CD14-positive monocyte (primary cell): ENCODE data around the gene ORAI3. TPM values are rescaled to one million over a fixed set of nuclear protein-coding genes. Genes with fewer than 3 reads are reported as not detected.

ENCODE experiments used
- DNase-seq, 3 donors: peaks; one replicate each; pipeline ENCODE4 v3.0.0-alpha.2; 2011 to 2022
- H2AFZ ChIP-seq: 2 replicates; pipeline ENCODE4 v1.6.0; 2012; ENCODE audit warnings: mild to moderate bottlenecking, low read depth, low read length, inconsistent platforms; ENCODE audit not compliant: insufficient read depth, poor library complexity, severe bottlenecking
- H3K27ac ChIP-seq, 2 donors: 1 replicate in 1 of 2; 2 replicates in 1 of 2; pipeline ENCODE4 v1.5.1; 2012 to 2013; ENCODE audit warnings: low read length in 2 of 2, control low read depth in 1 of 2, inconsistent platforms in 1 of 2, low read depth in 1 of 2, mild to moderate bottlenecking in 1 of 2
- H3K27me3 ChIP-seq, 2 donors: one replicate each; pipeline versions ENCODE4 v1.6.0 to v1.6.1; 2011 to 2013; ENCODE audit warnings: low read length in 2 of 2; ENCODE audit not compliant: control insufficient read depth in 2 of 2, insufficient read depth in 2 of 2
- H3K36me3 ChIP-seq, 2 donors: replicated peaks in 1 of 2; 1 replicate in 1 of 2; 2 replicates in 1 of 2; pipeline versions ENCODE4 v1.5.1 to v1.6.1; 2012 to 2013; ENCODE audit warnings: low read length in 2 of 2, control low read depth in 1 of 2, inconsistent platforms in 1 of 2, mild to moderate bottlenecking in 1 of 2; ENCODE audit not compliant: insufficient read depth in 2 of 2, control insufficient read depth in 1 of 2
- H3K4me1 ChIP-seq, 2 donors: 1 replicate in 1 of 2; 2 replicates in 1 of 2; pipeline versions ENCODE4 v1.5.1 to v1.6.1; 2012 to 2013; ENCODE audit warnings: low read length in 2 of 2, control low read depth in 1 of 2, inconsistent platforms in 1 of 2, mild to moderate bottlenecking in 1 of 2, moderate library complexity in 1 of 2; ENCODE audit not compliant: insufficient read depth in 2 of 2, control insufficient read depth in 1 of 2
- H3K4me2 ChIP-seq: replicated peaks from 2 replicates; pipeline ENCODE3; 2012; ENCODE audit warnings: low read length, moderate library complexity, mild to moderate bottlenecking; ENCODE audit not compliant: poor library complexity, severe bottlenecking; ENCODE audit errors: extremely low read depth
- H3K4me3 ChIP-seq, 3 experiments: fragments of 200-600 bp in 1 of 3; sonication (generic) in 1 of 3; replicated peaks in 1 of 3; 1 replicate in 2 of 3; 2 replicates in 1 of 3; pipeline ENCODE4 v1.5.1; 2011 to 2013; ENCODE audit warnings: low read length in 3 of 3, mild to moderate bottlenecking in 3 of 3, control low read depth in 2 of 3, low read depth in 2 of 3, inconsistent platforms in 1 of 3, moderate library complexity in 1 of 3
- H3K79me2 ChIP-seq: 2 replicates; pipeline ENCODE4 v1.6.0; 2012; ENCODE audit warnings: mild to moderate bottlenecking, control low read depth, inconsistent platforms, low read length, moderate library complexity; ENCODE audit not compliant: insufficient read depth
- H3K9ac ChIP-seq: 2 replicates; pipeline ENCODE4 v1.6.0; 2017; ENCODE audit warnings: low read length, mild to moderate bottlenecking; ENCODE audit not compliant: insufficient read depth, poor library complexity, severe bottlenecking
- H3K9me3 ChIP-seq, 2 donors: replicated peaks in 1 of 2; 1 replicate in 1 of 2; 2 replicates in 1 of 2; pipeline versions ENCODE4 v1.5.1 to v1.6.1; 2012 to 2013; ENCODE audit warnings: low read length in 2 of 2, control low read depth in 1 of 2; ENCODE audit not compliant: control insufficient read depth in 1 of 2, insufficient read depth in 1 of 2
- H4K20me1 ChIP-seq: 2 replicates; pipeline ENCODE4 v1.6.0; 2012; ENCODE audit warnings: mild to moderate bottlenecking, low read length, control low read depth, moderate library complexity; ENCODE audit not compliant: insufficient read depth
- H3K27ac Mint-ChIP-seq, 7 donors: one replicate each; pipeline ENCODE4 v1.8.0; 2020; ENCODE audit warnings: mild to moderate bottlenecking in 7 of 7, mixed read lengths in 7 of 7, moderate library complexity in 6 of 7, inconsistent platforms in 2 of 7
- H3K27me3 Mint-ChIP-seq, 3 donors: one replicate each; pipeline ENCODE4 v1.8.0; 2021 to 2022; ENCODE audit warnings: low read depth in 3 of 3, mild to moderate bottlenecking in 3 of 3, mixed read lengths in 3 of 3, moderate library complexity in 3 of 3, inconsistent platforms in 1 of 3
- H3K36me3 Mint-ChIP-seq, 2 donors: one replicate each; pipeline ENCODE4 v1.8.0; 2020; ENCODE audit warnings: mixed read lengths in 2 of 2, inconsistent platforms in 1 of 2, mild to moderate bottlenecking in 1 of 2
- H3K4me1 Mint-ChIP-seq: one replicate; pipeline ENCODE4 v1.8.0; 2020; ENCODE audit warnings: mild to moderate bottlenecking, mixed read lengths
- H3K4me3 Mint-ChIP-seq, 2 donors: one replicate each; pipeline ENCODE4 v1.8.0; 2020; ENCODE audit warnings: mild to moderate bottlenecking in 2 of 2, mixed read lengths in 2 of 2, moderate library complexity in 1 of 2
- H3K9me3 Mint-ChIP-seq, 7 donors: one replicate each; pipeline ENCODE4 v1.8.0; 2020 to 2022; ENCODE audit warnings: mixed read lengths in 7 of 7, mild to moderate bottlenecking in 6 of 7, moderate library complexity in 6 of 7, inconsistent platforms in 2 of 7
- WGBS: methylation state at CpG from one replicate; pipeline ENCODE4 v1.1.5; 2013; ENCODE audit warnings: missing lambda C conversion rate; ENCODE audit not compliant: insufficient coverage; 5-methylcytosine and 5-hydroxymethylcytosine counted together
- intact Hi-C, 2 donors: fragments of 100-400 bp; cut with micrococcal nuclease; formaldehyde crosslinking; loops; one replicate each; pipeline versions ENCODE4 v1.15.0 to v1.15.1; 2023
- polyA plus RNA-seq, 3 donors: library from polyadenylated mRNA; depleted of rRNA in 1 of 3; unstranded in 2 of 3; stranded (reverse) in 1 of 3; fragments of 300-500 nt in 2 of 3; fragments of >200 nt in 1 of 3; fragmentation: Illumina TruSeq in 2 of 3; gene quantifications; 1 replicate in 2 of 3; 2 replicates in 1 of 3; pipeline ENCODE4 v1.2.3, GENCODE V29; 2012 to 2021
- TF ChIP-seq, protein P1 (sequence below): fragments of 200-600 bp; IDR thresholded peaks from one replicate; pipeline ENCODE4 v1.8.0; 2022; ENCODE audit warnings: antibody characterized with exemption, mild to moderate bottlenecking

The ORAI3 gene
- polyA plus RNA-seq, 3 donors, result 34.3 to 80.3 (median 76.8) TPM

DNA sequence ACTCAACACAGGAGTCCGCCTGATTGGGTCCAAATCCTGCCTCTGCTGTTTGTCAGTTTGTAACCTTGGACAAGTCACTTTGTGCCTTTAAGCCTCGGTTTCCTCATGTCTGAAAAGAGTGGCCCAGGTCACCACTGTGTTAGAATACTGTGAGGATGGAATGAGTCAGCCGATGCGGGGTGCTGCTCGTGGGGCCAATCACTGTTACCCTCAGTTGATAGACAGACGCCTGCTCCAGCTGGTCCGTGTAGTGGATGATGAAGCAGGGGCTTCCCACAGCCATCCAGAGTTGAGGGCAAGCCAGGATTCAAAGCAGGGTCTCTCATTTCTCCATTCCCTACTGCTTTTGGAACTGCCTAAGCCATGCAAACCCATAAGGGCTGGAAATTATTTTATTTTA lies 19.7 kb upstream of the ORAI3 start:
- H3K4me3 ChIP-seq, result no peak overlapping the region
- Mint-ChIP-seq H3K4me1 (peaks cover 15% of the 10 kb centered on the region), H3K36me3 (peaks cover 33 to 59% of the 10 kb centered on the region in 2 donors), H3K27ac (peak overlapping the region in 1 of 7 donors; percentile 42), H3K27me3 (no peaks in the 10 kb centered on the region), H3K4me3 (no peak overlapping the region), H3K9me3 (peaks cover 0 to 2% (median 0%) of the 10 kb centered on the region in 7 donors)
- H3K9me3 ChIP-seq, result no peaks in the 10 kb centered on the region
- no peak overlapping the region for H3K27ac ChIP-seq
- no peaks in the 10 kb centered on the region for H4K20me1 ChIP-seq
- H3K4me2 ChIP-seq, result no peak overlapping the region
- WGBS, result 96% methylated on average over 4 of the region's 7 CpGs
- intact Hi-C loops, result loop anchor here in 1 of 2 donors (10.0 kb wide), 2 partner anchors 164 to 274 kb away; partner anchors contain the start of genes CFAP119, FBRS, PRR14 and RNF40
- H3K9ac ChIP-seq, result no peak overlapping the region
- no peak overlapping the region for H2AFZ ChIP-seq
- H3K79me2 ChIP-seq, result no peaks in the 10 kb centered on the region
- H3K36me3 ChIP-seq, result peaks cover 23 to 58% of the 10 kb centered on the region in 2 donors
- peaks cover 4 to 6% of the 10 kb centered on the region in 2 donors for H3K4me1 ChIP-seq
- TF ChIP-seq, protein P1, sequence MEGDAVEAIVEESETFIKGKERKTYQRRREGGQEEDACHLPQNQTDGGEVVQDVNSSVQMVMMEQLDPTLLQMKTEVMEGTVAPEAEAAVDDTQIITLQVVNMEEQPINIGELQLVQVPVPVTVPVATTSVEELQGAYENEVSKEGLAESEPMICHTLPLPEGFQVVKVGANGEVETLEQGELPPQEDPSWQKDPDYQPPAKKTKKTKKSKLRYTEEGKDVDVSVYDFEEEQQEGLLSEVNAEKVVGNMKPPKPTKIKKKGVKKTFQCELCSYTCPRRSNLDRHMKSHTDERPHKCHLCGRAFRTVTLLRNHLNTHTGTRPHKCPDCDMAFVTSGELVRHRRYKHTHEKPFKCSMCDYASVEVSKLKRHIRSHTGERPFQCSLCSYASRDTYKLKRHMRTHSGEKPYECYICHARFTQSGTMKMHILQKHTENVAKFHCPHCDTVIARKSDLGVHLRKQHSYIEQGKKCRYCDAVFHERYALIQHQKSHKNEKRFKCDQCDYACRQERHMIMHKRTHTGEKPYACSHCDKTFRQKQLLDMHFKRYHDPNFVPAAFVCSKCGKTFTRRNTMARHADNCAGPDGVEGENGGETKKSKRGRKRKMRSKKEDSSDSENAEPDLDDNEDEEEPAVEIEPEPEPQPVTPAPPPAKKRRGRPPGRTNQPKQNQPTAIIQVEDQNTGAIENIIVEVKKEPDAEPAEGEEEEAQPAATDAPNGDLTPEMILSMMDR, result no peak
- no peak for DNase-seq
- no peaks in the 10 kb centered on the region for H3K27me3 ChIP-seq

DNA sequence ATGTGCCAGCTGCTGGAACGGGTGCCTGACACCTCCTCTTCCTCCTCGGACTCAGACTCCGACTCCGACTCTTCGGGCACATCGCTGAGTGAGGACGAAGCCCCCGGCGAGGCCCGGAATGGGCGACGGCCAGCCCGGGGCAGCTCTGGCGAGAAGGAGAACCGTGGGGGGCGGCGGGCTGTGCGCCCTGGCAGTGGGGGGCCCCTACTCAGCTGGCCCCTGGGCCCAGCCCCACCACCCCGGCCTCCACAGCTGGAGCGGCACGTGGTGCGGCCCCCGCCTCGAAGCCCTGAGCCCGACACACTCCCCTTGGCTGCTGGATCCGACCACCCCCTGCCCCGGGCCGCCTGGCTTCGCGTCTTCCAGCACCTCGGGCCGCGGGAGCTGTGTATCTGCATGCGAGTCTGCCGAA lies 18.7 kb upstream of the ORAI3 start:
- intact Hi-C loops, result no loop called here
- Histone ChIP-seq H3K9me3 (no peaks in the 10 kb centered on the region), H3K79me2 (no peaks in the 10 kb centered on the region), H3K4me1 (peaks cover 5 to 7% of the 10 kb centered on the region in 2 donors), H2AFZ (no peak overlapping the region), H3K36me3 (peaks cover 23 to 58% of the 10 kb centered on the region in 2 donors), H3K27ac (no peak overlapping the region), H3K9ac (no peak overlapping the region), H3K4me2 (no peak overlapping the region), H4K20me1 (no peaks in the 10 kb centered on the region), H3K27me3 (no peaks in the 10 kb centered on the region), H3K4me3 (no peak overlapping the region)
- WGBS, result 98% methylated on average over 34 of the region's 35 CpGs
- no peak for DNase-seq
- H3K4me1 Mint-ChIP-seq, result peaks cover 15% of the 10 kb centered on the region
- no peak overlapping the region for H3K4me3 Mint-ChIP-seq
- TF ChIP-seq, protein P1, result no peak
- no peaks in the 10 kb centered on the region for H3K27me3 Mint-ChIP-seq
- H3K27ac Mint-ChIP-seq, result no peak overlapping the region
- peaks cover 37 to 67% of the 10 kb centered on the region in 2 donors for H3K36me3 Mint-ChIP-seq
- no peaks in the 10 kb centered on the region for H3K9me3 Mint-ChIP-seq
